Choroid plexus epithelial cell (primary cell): ENCODE data around the gene EPB41L4B.

ENCODE experiments used
- DNase-seq: peaks from one replicate; pipeline ENCODE4 v3.0.0-alpha.2; 2010; ENCODE audit warnings: low read depth
- H3K4me3 ChIP-seq: 2 replicates; pipeline ENCODE4 v1.5.1; 2011; ENCODE audit warnings: low read depth, mild to moderate bottlenecking, control low read depth, low read length, moderate library complexity
- CTCF ChIP-seq: conservative IDR thresholded peaks from 2 replicates; pipeline ENCODE4 v1.5.1; 2011; ENCODE audit warnings: low read depth, mild to moderate bottlenecking, control low read depth, inconsistent platforms, low read length, moderate library complexity

The EPB41L4B gene

GRCh38 chr9:109192732-109193361 is 128.0 kb downstream of the EPB41L4B start:
- TF ChIP-seq CTCF, result peak; percentile 73
- no peak overlapping the region for H3K4me3 ChIP-seq

GRCh38 chr9:109191746-109192145 is 129.1 kb downstream of the EPB41L4B start:
- no peak for DNase-seq

More at GRCh38 chr9:109192732-109193361, 128.0 kb downstream of the EPB41L4B start:
- peak; percentile 41 for DNase-seq

GRCh38 chr9:109190151-109190550 is 130.7 kb downstream of the EPB41L4B start:
- no peak overlapping the region for H3K4me3 ChIP-seq
- DNase-seq, result peak; percentile 14
- TF ChIP-seq CTCF, result no peak

More at GRCh38 chr9:109191746-109192145, 129.1 kb downstream of the EPB41L4B start:
- no peak for TF ChIP-seq CTCF
- H3K4me3 ChIP-seq, result no peak overlapping the region

GRCh38 chr9:109186857-109187520 is 133.9 kb downstream of the EPB41L4B start:
- no peak for DNase-seq
- no peak for TF ChIP-seq CTCF

GRCh38 chr9:109182940-109183798 is 137.7 kb downstream of the EPB41L4B start:
- peak; percentile 79 for TF ChIP-seq CTCF
- peak; percentile 49 for DNase-seq
- no peak overlapping the region for H3K4me3 ChIP-seq

More at GRCh38 chr9:109186857-109187520, 133.9 kb downstream of the EPB41L4B start:
- no peak overlapping the region for H3K4me3 ChIP-seq

- TF ChIP-seq CTCF, result no peak
- H3K4me3 ChIP-seq, result no peak overlapping the region
- no peak for DNase-seq
These were observed 138.3 kb downstream of the EPB41L4B start for GRCh38 chr9:109182550-109182939.
